Measurements from ENCODE around the gene ZNF24.

Gene ZNF24

GRCh38 chr18:35334212-35334611 is 10.0 kb downstream of the ZNF24 start:
- Histone ChIP-seq H3K4me1 (ENCODE audit: control insufficient read depth in 1 of 2, insufficient read depth in 1 of 2, low read depth in 1 of 2, low read length in 1 of 2) (no peaks in the 10 kb centered on the region), H3K9me3 (no peaks in the 10 kb centered on the region), H3K4me3 (ENCODE audit: low read depth in 1 of 2, low read length in 1 of 2) (no peak overlapping the region), H3K27me3 (no peaks in the 10 kb centered on the region), H3K27ac (no peak overlapping the region), H3K36me3 (peaks cover 73% of the 10 kb centered on the region)
- no peak for TF ChIP-seq CTCF (IDR thresholded peaks at IDR 0.05)

GRCh38 chr18:35331367-35332087 is 12.7 kb downstream of the ZNF24 start:
- no peaks in the 10 kb centered on the region for H3K4me1 ChIP-seq (ENCODE audit: control insufficient read depth in 1 of 2, insufficient read depth in 1 of 2, low read depth in 1 of 2, low read length in 1 of 2)
- no peak for TF ChIP-seq CTCF (IDR thresholded peaks at IDR 0.05)
- peaks cover 46% of the 10 kb centered on the region for H3K36me3 ChIP-seq
- H3K9me3 ChIP-seq, result no peaks in the 10 kb centered on the region
- H3K27ac ChIP-seq, result no peak overlapping the region
- no peak overlapping the region for H3K4me3 ChIP-seq (ENCODE audit: low read depth in 1 of 2, low read length in 1 of 2)
- no peaks in the 10 kb centered on the region for H3K27me3 ChIP-seq

GRCh38 chr18:35328868-35329267 is 15.4 kb downstream of the ZNF24 start:
- Histone ChIP-seq H3K36me3 (peaks cover 19% of the 10 kb centered on the region), H3K9me3 (no peaks in the 10 kb centered on the region), H3K27me3 (no peaks in the 10 kb centered on the region), H3K4me3 (ENCODE audit: low read depth in 1 of 2, low read length in 1 of 2) (no peak overlapping the region), H3K27ac (no peak overlapping the region), H3K4me1 (ENCODE audit: control insufficient read depth in 1 of 2, insufficient read depth in 1 of 2, low read depth in 1 of 2, low read length in 1 of 2) (no peaks in the 10 kb centered on the region)
- no peak for TF ChIP-seq CTCF (IDR thresholded peaks at IDR 0.05)

- H3K9me3 ChIP-seq, result no peaks in the 10 kb centered on the region
- peaks cover 4% of the 10 kb centered on the region for H3K36me3 ChIP-seq
- no peaks in the 10 kb centered on the region for H3K27me3 ChIP-seq
- no peaks in the 10 kb centered on the region for H3K4me1 ChIP-seq (ENCODE audit: control insufficient read depth in 1 of 2, insufficient read depth in 1 of 2, low read depth in 1 of 2, low read length in 1 of 2)
- no peak for TF ChIP-seq CTCF (IDR thresholded peaks at IDR 0.05)
- H3K4me3 ChIP-seq (ENCODE audit: low read depth in 1 of 2, low read length in 1 of 2), result no peak overlapping the region
- H3K27ac ChIP-seq, result no peak overlapping the region
These were observed 17.4 kb downstream of the ZNF24 start for GRCh38 chr18:35326695-35327387.

- no peak for TF ChIP-seq CTCF (IDR thresholded peaks at IDR 0.05)
- no peaks in the 10 kb centered on the region for H3K36me3 ChIP-seq
- no peaks in the 10 kb centered on the region for H3K4me1 ChIP-seq (ENCODE audit: control insufficient read depth in 1 of 2, insufficient read depth in 1 of 2, low read depth in 1 of 2, low read length in 1 of 2)
- H3K4me3 ChIP-seq (ENCODE audit: low read depth in 1 of 2, low read length in 1 of 2), result no peak overlapping the region
- H3K27me3 ChIP-seq, result no peaks in the 10 kb centered on the region
- no peaks in the 10 kb centered on the region for H3K9me3 ChIP-seq
- no peak overlapping the region for H3K27ac ChIP-seq
These were observed 19.1 kb downstream of the ZNF24 start for GRCh38 chr18:35324926-35325655.
